OCI-LY7 (cell line): ENCODE results near the gene TMEM218.

Experiments
- EZH2phosphoT487 ChIP-seq: fragments of 200-600 bp; sonication (generic); IDR thresholded peaks from 2 replicates; pipeline ENCODE4 v1.6.1; 2018; ENCODE audit warnings: low read depth, borderline replicate concordance, mild to moderate bottlenecking, mixed run types, antibody characterized with exemption, low read length, moderate library complexity, mixed read lengths
- TF ChIP-seq, protein P1 (sequence below): fragments of 200-600 bp; sonication (generic); conservative IDR thresholded peaks from 2 replicates; pipeline ENCODE4 v1.5.1; 2014; ENCODE audit warnings: mild to moderate bottlenecking, antibody characterized with exemption, low read length, moderate library complexity, mixed read lengths

GRCh38 chr11:125153837-125154236, 42.4 kb upstream of the TMEM218 start:
- TF ChIP-seq, protein P1, sequence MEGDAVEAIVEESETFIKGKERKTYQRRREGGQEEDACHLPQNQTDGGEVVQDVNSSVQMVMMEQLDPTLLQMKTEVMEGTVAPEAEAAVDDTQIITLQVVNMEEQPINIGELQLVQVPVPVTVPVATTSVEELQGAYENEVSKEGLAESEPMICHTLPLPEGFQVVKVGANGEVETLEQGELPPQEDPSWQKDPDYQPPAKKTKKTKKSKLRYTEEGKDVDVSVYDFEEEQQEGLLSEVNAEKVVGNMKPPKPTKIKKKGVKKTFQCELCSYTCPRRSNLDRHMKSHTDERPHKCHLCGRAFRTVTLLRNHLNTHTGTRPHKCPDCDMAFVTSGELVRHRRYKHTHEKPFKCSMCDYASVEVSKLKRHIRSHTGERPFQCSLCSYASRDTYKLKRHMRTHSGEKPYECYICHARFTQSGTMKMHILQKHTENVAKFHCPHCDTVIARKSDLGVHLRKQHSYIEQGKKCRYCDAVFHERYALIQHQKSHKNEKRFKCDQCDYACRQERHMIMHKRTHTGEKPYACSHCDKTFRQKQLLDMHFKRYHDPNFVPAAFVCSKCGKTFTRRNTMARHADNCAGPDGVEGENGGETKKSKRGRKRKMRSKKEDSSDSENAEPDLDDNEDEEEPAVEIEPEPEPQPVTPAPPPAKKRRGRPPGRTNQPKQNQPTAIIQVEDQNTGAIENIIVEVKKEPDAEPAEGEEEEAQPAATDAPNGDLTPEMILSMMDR = no peak
- no peak for TF ChIP-seq EZH2phosphoT487
